Left lung (tissue), 10 donors: ENCODE results near the gene AMPD1. TPM values are rescaled to one million over a fixed set of nuclear protein-coding genes. Genes with fewer than 3 reads are reported as not detected.

Experiments
- ATAC-seq: fragments of 200-7000 bp; cut with Tn5 transposase; one replicate; pipeline ENCODE4 v1.9.1; 2020; ENCODE audit warnings: moderate library complexity
- DNase-seq, 4 donors: peaks; one replicate each; pipeline ENCODE4 v3.0.0-alpha.2; 2013 to 2020
- H3K27ac ChIP-seq, 2 donors: fragments of 200-600 bp; sonication (generic) in 1 of 2; one replicate each; pipeline versions ENCODE4 v1.5.0 to v1.8.0; 2020 to 2021
- H3K27me3 ChIP-seq, 2 donors: fragments of 200-600 bp; sonication (generic) in 1 of 2; one replicate each; pipeline versions ENCODE4 v1.5.0 to v1.8.0; 2020 to 2021
- H3K36me3 ChIP-seq, 2 donors: fragments of 200-600 bp; sonication (generic) in 1 of 2; one replicate each; pipeline versions ENCODE4 v1.5.0 to v1.8.0; 2020 to 2021
- H3K4me1 ChIP-seq, 2 donors: fragments of 200-600 bp; one replicate each; pipeline ENCODE4 v1.8.0; 2021
- H3K4me3 ChIP-seq, 2 donors: fragments of 200-600 bp; sonication (generic) in 1 of 2; one replicate each; pipeline versions ENCODE4 v1.5.0 to v1.8.0; 2020 to 2021; ENCODE audit warnings: mild to moderate bottlenecking in 1 of 2
- H3K9me3 ChIP-seq, 2 donors: fragments of 200-600 bp; sonication (generic) in 1 of 2; one replicate each; pipeline versions ENCODE4 v1.5.0 to v1.8.0; 2020 to 2021
- intact Hi-C, 2 donors: fragments of 100-400 bp; cut with DNase I; formaldehyde crosslinking; loops; one replicate each; pipeline versions ENCODE4 v1.11.2 to v1.14.2; 2022
- polyA plus RNA-seq, 6 donors: library from polyadenylated mRNA; unstranded; fragments of 120-200 nt; gene quantifications; one replicate each; pipeline ENCODE4 v1.2.1, GENCODE V29; 2013; ENCODE audit not compliant: insufficient read length in 6 of 6
- total RNA-seq, 2 donors: library from RNA; stranded (reverse); fragmentation: NEBNext Ultra II Directional; extraction: Animal tissue kit (Norgen Biotek cat#: 25700); gene quantifications; one replicate each; pipeline ENCODE4 v1.2.1, GENCODE V29; 2021
- TF ChIP-seq, protein P1 (sequence below), 2 donors: fragments of 200-600 bp; sonication (generic) in 1 of 2; IDR thresholded peaks; one replicate each; pipeline versions ENCODE4 v1.5.0 to v1.8.0; 2021; ENCODE audit warnings: antibody characterized with exemption in 2 of 2
- donor health status: DM: no; HTN: yes; CAD: no.
- donor health status: DM: no; HTN: no; CAD: no.

The AMPD1 gene
- total and polyA plus RNA-seq, 8 donors = 0.79 TPM; not detected in 7

- Histone ChIP-seq H3K9me3 (no peaks in the 10 kb centered on the region), H3K36me3 (peaks cover 0 to 92% of the 10 kb centered on the region in 2 donors), H3K4me3 (no peak overlapping the region), H3K27me3 (no peaks in the 10 kb centered on the region), H3K4me1 (no peaks in the 10 kb centered on the region), H3K27ac (no peak overlapping the region)
- TF ChIP-seq, protein P1, sequence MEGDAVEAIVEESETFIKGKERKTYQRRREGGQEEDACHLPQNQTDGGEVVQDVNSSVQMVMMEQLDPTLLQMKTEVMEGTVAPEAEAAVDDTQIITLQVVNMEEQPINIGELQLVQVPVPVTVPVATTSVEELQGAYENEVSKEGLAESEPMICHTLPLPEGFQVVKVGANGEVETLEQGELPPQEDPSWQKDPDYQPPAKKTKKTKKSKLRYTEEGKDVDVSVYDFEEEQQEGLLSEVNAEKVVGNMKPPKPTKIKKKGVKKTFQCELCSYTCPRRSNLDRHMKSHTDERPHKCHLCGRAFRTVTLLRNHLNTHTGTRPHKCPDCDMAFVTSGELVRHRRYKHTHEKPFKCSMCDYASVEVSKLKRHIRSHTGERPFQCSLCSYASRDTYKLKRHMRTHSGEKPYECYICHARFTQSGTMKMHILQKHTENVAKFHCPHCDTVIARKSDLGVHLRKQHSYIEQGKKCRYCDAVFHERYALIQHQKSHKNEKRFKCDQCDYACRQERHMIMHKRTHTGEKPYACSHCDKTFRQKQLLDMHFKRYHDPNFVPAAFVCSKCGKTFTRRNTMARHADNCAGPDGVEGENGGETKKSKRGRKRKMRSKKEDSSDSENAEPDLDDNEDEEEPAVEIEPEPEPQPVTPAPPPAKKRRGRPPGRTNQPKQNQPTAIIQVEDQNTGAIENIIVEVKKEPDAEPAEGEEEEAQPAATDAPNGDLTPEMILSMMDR (IDR thresholded peaks at IDR 0.05) = no peak
- ATAC-seq = no peak
- intact Hi-C loops = no loop called here
- no peak for DNase-seq
These were observed 40.1 kb upstream of the AMPD1 start for GRCh38 chr1:114735479-114735878.

GRCh38 chr1:114729782-114730181 is 34.4 kb upstream of the AMPD1 start:
- no peak for ATAC-seq
- peaks cover 4 to 100% of the 10 kb centered on the region in 2 donors for H3K36me3 ChIP-seq
- H3K27ac ChIP-seq = no peak overlapping the region
- no peak for DNase-seq
- TF ChIP-seq, protein P1 (IDR thresholded peaks at IDR 0.05) = no peak
- H3K27me3 ChIP-seq = no peaks in the 10 kb centered on the region
- H3K4me1 ChIP-seq = no peaks in the 10 kb centered on the region
- intact Hi-C loops = no loop called here
- H3K4me3 ChIP-seq = no peak overlapping the region
- H3K9me3 ChIP-seq = no peaks in the 10 kb centered on the region

DNA sequence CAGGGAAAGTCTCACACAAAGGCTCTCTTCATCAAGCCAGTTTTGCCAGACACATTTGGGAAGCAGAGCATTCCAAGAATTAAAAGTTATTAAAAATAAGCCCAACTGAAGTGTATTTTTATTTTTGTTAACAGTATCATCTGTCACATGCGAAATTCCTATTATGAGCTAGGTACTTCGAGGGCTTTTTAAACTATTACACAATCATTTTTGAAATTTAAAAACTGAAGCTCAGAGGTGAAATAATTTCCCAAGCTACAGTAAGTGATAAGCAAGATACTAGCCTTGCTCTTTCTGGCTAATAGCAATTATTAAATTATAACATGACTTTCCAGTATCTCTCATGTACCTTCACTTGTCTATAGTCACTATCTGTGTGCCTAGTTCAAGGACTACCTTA is 33.2 kb upstream of the AMPD1 start:
- intact Hi-C loops = no loop called here
- TF ChIP-seq, protein P1 (IDR thresholded peaks at IDR 0.05) = no peak
- H3K4me1 ChIP-seq = no peaks in the 10 kb centered on the region
- H3K9me3 ChIP-seq = no peaks in the 10 kb centered on the region
- H3K4me3 ChIP-seq = no peak overlapping the region
- H3K27me3 ChIP-seq = no peaks in the 10 kb centered on the region
- peaks cover 4 to 100% of the 10 kb centered on the region in 2 donors for H3K36me3 ChIP-seq
- DNase-seq (no peak), ATAC-seq (no peak)
- no peak overlapping the region for H3K27ac ChIP-seq

GRCh38 chr1:114725230-114725629 is 29.9 kb upstream of the AMPD1 start:
- peaks cover 4 to 100% of the 10 kb centered on the region in 2 donors for H3K36me3 ChIP-seq
- intact Hi-C loops = no loop called here
- H3K9me3 ChIP-seq = no peaks in the 10 kb centered on the region
- no peaks in the 10 kb centered on the region for H3K27me3 ChIP-seq
- no peak for DNase-seq
- TF ChIP-seq, protein P1 (IDR thresholded peaks at IDR 0.05) = no peak
- H3K4me3 ChIP-seq = no peak overlapping the region
- no peak for ATAC-seq
- H3K27ac ChIP-seq = no peak overlapping the region
- no peaks in the 10 kb centered on the region for H3K4me1 ChIP-seq

- Histone ChIP-seq H3K4me1 (no peaks in the 10 kb centered on the region), H3K36me3 (peaks cover 4 to 100% of the 10 kb centered on the region in 2 donors), H3K4me3 (no peak overlapping the region), H3K27me3 (no peaks in the 10 kb centered on the region), H3K27ac (no peak overlapping the region), H3K9me3 (no peaks in the 10 kb centered on the region)
- DNase-seq (no peak), ATAC-seq (no peak)
- TF ChIP-seq, protein P1 (IDR thresholded peaks at IDR 0.05) = no peak
- intact Hi-C loops = no loop called here
These were observed 28.6 kb upstream of the AMPD1 start for GRCh38 chr1:114723915-114724314.
